PFSK-1 (cell line): ENCODE measurements around the gene GMDS.

ENCODE experiments used
- FOXP2 ChIP-seq: optimal IDR thresholded peaks from 2 replicates; pipeline ENCODE3; 2011; ENCODE audit warnings: borderline replicate concordance, control low read depth, inconsistent platforms; ENCODE audit not compliant: insufficient read depth; ENCODE audit errors: extremely low read length, extremely low read depth
- POLR2AphosphoS5 ChIP-seq: IDR thresholded peaks from 2 replicates; pipeline ENCODE4 v1.6.1; 2012; ENCODE audit warnings: low read depth, mild to moderate bottlenecking, control low read depth, low read length, moderate library complexity
- REST ChIP-seq, 2 experiments: IDR thresholded peaks; 2 replicates each; pipeline versions ENCODE4 v1.6.1 to v1.8.0; 2011 to 2012; ENCODE audit warnings: low read depth in 2 of 2, low read length in 2 of 2, control low read depth in 1 of 2, inconsistent platforms in 1 of 2, mild to moderate bottlenecking in 1 of 2, moderate library complexity in 1 of 2; ENCODE audit not compliant: insufficient read depth in 1 of 2
- SIN3A ChIP-seq: IDR thresholded peaks from 2 replicates; pipeline ENCODE4 v1.6.1; 2012; ENCODE audit warnings: mild to moderate bottlenecking, low read length, moderate library complexity, borderline replicate concordance; ENCODE audit not compliant: insufficient read depth
- TAF1 ChIP-seq: IDR thresholded peaks from 2 replicates; pipeline ENCODE4 v1.6.1; 2012; ENCODE audit warnings: low read length, control low read depth, borderline replicate concordance; ENCODE audit not compliant: insufficient read depth

The GMDS gene

GRCh38 chr6:1838604-1839213 is 406.7 kb downstream of the GMDS start:
- TF ChIP-seq SIN3A (no peak), FOXP2 (no peak), POLR2AphosphoS5 (no peak), TAF1 (no peak)

- TF ChIP-seq SIN3A (no peak), FOXP2 (peak; percentile 30)
Observed at GRCh38 chr6:1837826-1838225, 407.6 kb downstream of the GMDS start.

- no peak for TF ChIP-seq FOXP2
- TF ChIP-seq REST (IDR thresholded peaks at IDR 0.05; ENCODE audit: insufficient read depth in 1 of 2, low read depth in 2 of 2, low read length in 2 of 2) = no peak
- TF ChIP-seq POLR2AphosphoS5 = no peak
- TF ChIP-seq TAF1 = no peak
Observed at GRCh38 chr6:1836690-1837089, 408.7 kb downstream of the GMDS start.

GRCh38 chr6:1834646-1835516 is 410.5 kb downstream of the GMDS start:
- TF ChIP-seq FOXP2 = no peak
- no peak for TF ChIP-seq SIN3A
- TF ChIP-seq REST (IDR thresholded peaks at IDR 0.05; ENCODE audit: insufficient read depth in 1 of 2, low read depth in 2 of 2, low read length in 2 of 2) = no peak
- no peak for TF ChIP-seq POLR2AphosphoS5
- TF ChIP-seq TAF1 = no peak

- TF ChIP-seq SIN3A (no peak), FOXP2 (no peak), REST (IDR thresholded peaks at IDR 0.05; ENCODE audit: insufficient read depth in 1 of 2, low read depth in 2 of 2, low read length in 2 of 2) (no peak), POLR2AphosphoS5 (no peak), TAF1 (no peak)
Observed at GRCh38 chr6:1834207-1834606, 411.2 kb downstream of the GMDS start.
